Measurements from ENCODE around the gene FAM107B. TPM values are rescaled to one million over a fixed set of nuclear protein-coding genes. Genes with fewer than 3 reads are reported as not detected.

The FAM107B gene
- total and polyA plus RNA-seq, 10 of the 15 experiments (the other 5 are each of a cell fraction or from before 2014, with no cell fraction given), result 22.9 to 162 (median 86.6) TPM

GRCh38 chr10:14659626-14660196 lies 115.0 kb downstream of the FAM107B start (continued):
- TF ChIP-seq BHLHE40 (IDR thresholded peaks at IDR 0.05; ENCODE audit: borderline replicate concordance in 1 of 2, low read depth in 2 of 2, low read length in 1 of 2), result peak; percentile 81 to 86
- TF ChIP-seq CEBPZ (IDR thresholded peaks at IDR 0.05; ENCODE audit: low read depth, low read length), result no peak
- no peak for TF ChIP-seq SMAD1 (IDR thresholded peaks at IDR 0.05; ENCODE audit: low read depth, partially characterized antibody)
- peak; percentile 82 for TF ChIP-seq PML (IDR thresholded peaks at IDR 0.05; ENCODE audit: low read length)
- peak; percentile 99 for TF ChIP-seq MEF2A (IDR thresholded peaks at IDR 0.05; ENCODE audit: insufficient read depth, low read depth, low read length)
- TF ChIP-seq RBBP5 (conservative IDR thresholded peaks at IDR 0.05), result no peak
- TF ChIP-seq ZBTB33 (IDR thresholded peaks at IDR 0.05), result no peak; the same call in 1 of the 2 replicates
- TF ChIP-seq CBFB (IDR thresholded peaks at IDR 0.05; ENCODE audit: low read depth), result peak; percentile 82; the same call in 1 of the 2 replicates
- peak; percentile 59; the same call in 1 of the 2 replicates for TF ChIP-seq GABPA (IDR thresholded peaks at IDR 0.05; ENCODE audit: low read depth)
- no peak for TF ChIP-seq LARP7 (IDR thresholded peaks at IDR 0.05)
- peak; percentile 67; the same call in 1 of the 2 replicates for TF ChIP-seq CREB1 (IDR thresholded peaks at IDR 0.05; ENCODE audit: low read depth)
- TF ChIP-seq SMAD5 (IDR thresholded peaks at IDR 0.05; ENCODE audit: low read depth), result no peak
- TF ChIP-seq SRF (IDR thresholded peaks at IDR 0.05; ENCODE audit: low read depth in 2 of 2, low read length in 2 of 2), result no peak
- peak; percentile 74; the same call in 1 of the 2 replicates for TF ChIP-seq BCL11A (IDR thresholded peaks at IDR 0.05; ENCODE audit: low read depth, low read length)
- no peak for TF ChIP-seq ZNF622 (IDR thresholded peaks at IDR 0.05)
- peak; percentile 98 for TF ChIP-seq RUNX3 (IDR thresholded peaks at IDR 0.05; ENCODE audit: low read length)
- no peak for TF ChIP-seq ELK1 (IDR thresholded peaks at IDR 0.05; ENCODE audit: low read depth, low read length)
- peak; percentile 96 for TF ChIP-seq EED (IDR thresholded peaks at IDR 0.05; ENCODE audit: low read depth)
- peak; percentile 59; the same call in 1 of the 2 replicates for TF ChIP-seq RAD51 (IDR thresholded peaks at IDR 0.05)
- TF ChIP-seq E4F1 (IDR thresholded peaks at IDR 0.05; ENCODE audit: borderline replicate concordance, partially characterized antibody), result no peak
- TF ChIP-seq ZNF24 (IDR thresholded peaks at IDR 0.05), result peak; percentile 69
- TF ChIP-seq ATF3 (IDR thresholded peaks at IDR 0.05; ENCODE audit: borderline replicate concordance, extremely low read depth, low read depth, low read length), result no peak
- no peak for TF ChIP-seq NR2C2 (IDR thresholded peaks at IDR 0.05; ENCODE audit: borderline replicate concordance, control insufficient read depth, insufficient read length, low read depth)

Measured in GM12878 (cell line).